ENCODE data around the gene OGDH.

DNA sequence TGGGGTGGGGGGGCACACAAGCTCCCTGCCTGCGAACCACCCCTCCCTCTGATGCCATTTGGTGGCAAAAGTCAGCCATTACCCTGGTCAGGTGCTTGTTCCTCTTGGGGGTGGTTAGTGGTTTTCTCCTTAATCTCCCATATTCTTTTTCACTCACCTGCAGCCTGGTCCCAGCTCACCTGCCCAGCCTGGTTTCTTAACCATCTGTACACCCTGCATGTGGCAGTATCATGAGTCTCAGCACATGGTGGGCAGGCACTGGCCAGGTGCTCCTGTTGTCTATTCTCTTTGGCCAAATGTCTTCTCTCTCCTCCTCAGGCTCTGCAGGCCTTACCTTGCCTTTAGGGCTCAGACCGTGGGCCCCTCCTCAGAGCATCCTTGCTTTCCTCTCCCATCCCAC is 30.5 kb downstream of the OGDH start:
- TF ChIP-seq CTCF (IDR thresholded peaks at IDR 0.05; ENCODE audit: low read depth, low read length, missing input control) (no peak), SP1 (IDR thresholded peaks at IDR 0.05) (no peak), GABPA (IDR thresholded peaks at IDR 0.05 in 1 of 2, conservative IDR thresholded peaks at IDR 0.05 in 1 of 2) (no peak), JUND (IDR thresholded peaks at IDR 0.05) (no peak), REST (IDR thresholded peaks at IDR 0.05) (no peak), HNF4G (IDR thresholded peaks at IDR 0.05) (no peak), RAD21 (IDR thresholded peaks at IDR 0.05) (no peak), YY1 (IDR thresholded peaks at IDR 0.05) (no peak), TAF1 (conservative IDR thresholded peaks at IDR 0.05) (no peak), EGR1 (IDR thresholded peaks at IDR 0.05; ENCODE audit: low read depth in 2 of 2) (no peak), NR2F2 (IDR thresholded peaks at IDR 0.05) (no peak)
- TF ChIP-seq, protein P1, sequence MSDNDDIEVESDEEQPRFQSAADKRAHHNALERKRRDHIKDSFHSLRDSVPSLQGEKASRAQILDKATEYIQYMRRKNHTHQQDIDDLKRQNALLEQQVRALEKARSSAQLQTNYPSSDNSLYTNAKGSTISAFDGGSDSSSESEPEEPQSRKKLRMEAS (IDR thresholded peaks at IDR 0.05): no peak
- TF ChIP-seq, protein P2, sequence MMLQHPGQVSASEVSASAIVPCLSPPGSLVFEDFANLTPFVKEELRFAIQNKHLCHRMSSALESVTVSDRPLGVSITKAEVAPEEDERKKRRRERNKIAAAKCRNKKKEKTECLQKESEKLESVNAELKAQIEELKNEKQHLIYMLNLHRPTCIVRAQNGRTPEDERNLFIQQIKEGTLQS (IDR thresholded peaks at IDR 0.05): no peak
- TF ChIP-seq, protein P3, sequence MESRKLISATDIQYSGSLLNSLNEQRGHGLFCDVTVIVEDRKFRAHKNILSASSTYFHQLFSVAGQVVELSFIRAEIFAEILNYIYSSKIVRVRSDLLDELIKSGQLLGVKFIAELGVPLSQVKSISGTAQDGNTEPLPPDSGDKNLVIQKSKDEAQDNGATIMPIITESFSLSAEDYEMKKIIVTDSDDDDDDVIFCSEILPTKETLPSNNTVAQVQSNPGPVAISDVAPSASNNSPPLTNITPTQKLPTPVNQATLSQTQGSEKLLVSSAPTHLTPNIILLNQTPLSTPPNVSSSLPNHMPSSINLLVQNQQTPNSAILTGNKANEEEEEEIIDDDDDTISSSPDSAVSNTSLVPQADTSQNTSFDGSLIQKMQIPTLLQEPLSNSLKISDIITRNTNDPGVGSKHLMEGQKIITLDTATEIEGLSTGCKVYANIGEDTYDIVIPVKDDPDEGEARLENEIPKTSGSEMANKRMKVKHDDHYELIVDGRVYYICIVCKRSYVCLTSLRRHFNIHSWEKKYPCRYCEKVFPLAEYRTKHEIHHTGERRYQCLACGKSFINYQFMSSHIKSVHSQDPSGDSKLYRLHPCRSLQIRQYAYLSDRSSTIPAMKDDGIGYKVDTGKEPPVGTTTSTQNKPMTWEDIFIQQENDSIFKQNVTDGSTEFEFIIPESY (IDR thresholded peaks at IDR 0.05): no peak
